Trophoblast cell (in vitro differentiated cells and primary cell): ENCODE measurements around the gene PALLD.

Source experiments
- DNase-seq, 2 donors: peaks; one replicate each; pipeline ENCODE4 v3.0.0-alpha.2; 2016
- H2AFZ ChIP-seq: 2 replicates; pipeline ENCODE4 v1.6.1; 2013; ENCODE audit warnings: low read length, moderate library complexity, mild to moderate bottlenecking; ENCODE audit not compliant: insufficient read depth, poor library complexity
- H2AK5ac ChIP-seq: 2 replicates; pipeline ENCODE4 v1.6.1; 2013; ENCODE audit warnings: mild to moderate bottlenecking, low read length
- H2BK120ac ChIP-seq: 2 replicates; pipeline ENCODE4 v1.6.1; 2013; ENCODE audit warnings: low read length, mild to moderate bottlenecking, moderate library complexity; ENCODE audit not compliant: insufficient read depth, poor library complexity
- H2BK12ac ChIP-seq: 2 replicates; pipeline ENCODE4 v1.6.1; 2013; ENCODE audit warnings: mild to moderate bottlenecking, low read length, moderate library complexity
- H2BK5ac ChIP-seq: 2 replicates; pipeline ENCODE4 v1.6.1; 2013; ENCODE audit warnings: low read length, low read depth, moderate library complexity, mild to moderate bottlenecking; ENCODE audit not compliant: poor library complexity
- H3K14ac ChIP-seq: 2 replicates; pipeline ENCODE4 v1.6.1; 2013; ENCODE audit warnings: mild to moderate bottlenecking, low read length
- H3K18ac ChIP-seq: 2 replicates; pipeline ENCODE4 v1.6.1; 2013; ENCODE audit warnings: mild to moderate bottlenecking, low read length
- H3K23ac ChIP-seq: 2 replicates; pipeline ENCODE4 v1.6.1; 2013; ENCODE audit warnings: low read length
- H3K27ac ChIP-seq: 2 replicates; pipeline ENCODE4 v1.5.1; 2013; ENCODE audit warnings: low read depth, mild to moderate bottlenecking, inconsistent platforms, low read length, moderate library complexity
- H3K27me3 ChIP-seq: 2 replicates; pipeline ENCODE4 v1.6.1; 2013; ENCODE audit warnings: inconsistent platforms, mild to moderate bottlenecking, low read length, moderate library complexity; ENCODE audit not compliant: insufficient read depth
- H3K36me3 ChIP-seq, 2 experiments: 1 replicate in 1 of 2; 2 replicates in 1 of 2; pipeline ENCODE4 v1.6.1; 2013; ENCODE audit warnings: low read length in 2 of 2, mild to moderate bottlenecking in 2 of 2, moderate library complexity in 1 of 2; ENCODE audit not compliant: insufficient read depth in 2 of 2, control insufficient read depth in 1 of 2
- H3K4ac ChIP-seq: 2 replicates; pipeline ENCODE4 v1.6.1; 2013; ENCODE audit warnings: low read depth, mild to moderate bottlenecking, low read length, moderate library complexity
- H3K4me1 ChIP-seq, 2 experiments: 1 replicate in 1 of 2; 2 replicates in 1 of 2; pipeline ENCODE4 v1.6.1; 2013; ENCODE audit warnings: low read length in 2 of 2, mild to moderate bottlenecking in 2 of 2, moderate library complexity in 1 of 2; ENCODE audit not compliant: insufficient read depth in 2 of 2, control insufficient read depth in 1 of 2
- H3K4me2 ChIP-seq: 2 replicates; pipeline ENCODE4 v1.6.1; 2013; ENCODE audit warnings: inconsistent platforms, mild to moderate bottlenecking, low read length, moderate library complexity
- H3K4me3 ChIP-seq: 2 replicates; pipeline ENCODE4 v1.5.1; 2013; ENCODE audit warnings: mild to moderate bottlenecking, low read depth, low read length, inconsistent platforms
- H3K79me1 ChIP-seq: one replicate; pipeline ENCODE4 v1.6.1; 2013; ENCODE audit warnings: low read length
- H3K79me2 ChIP-seq: 2 replicates; pipeline ENCODE4 v1.6.1; 2013; ENCODE audit warnings: low read length, mild to moderate bottlenecking; ENCODE audit not compliant: control insufficient read depth, insufficient read depth, poor library complexity
- H3K9ac ChIP-seq: 2 replicates; pipeline ENCODE4 v1.6.1; 2013; ENCODE audit warnings: mild to moderate bottlenecking, low read length
- H3K9me3 ChIP-seq: 2 replicates; pipeline ENCODE4 v1.6.1; 2013; ENCODE audit warnings: low read depth, mild to moderate bottlenecking, control low read depth, inconsistent platforms, low read length; ENCODE audit not compliant: insufficient read depth
- H4K12ac ChIP-seq: 2 replicates; pipeline ENCODE4 v1.6.1; 2013; ENCODE audit warnings: low read depth, mild to moderate bottlenecking, low read length, moderate library complexity
- H4K8ac ChIP-seq: 2 replicates; pipeline ENCODE4 v1.6.1; 2013; ENCODE audit warnings: low read depth, mild to moderate bottlenecking, low read length, moderate library complexity
- H4K91ac ChIP-seq: one replicate; pipeline ENCODE4 v1.6.1; 2013; ENCODE audit warnings: low read depth, mild to moderate bottlenecking, low read length, moderate library complexity
- WGBS: extraction: QIAGEN DNeasy Blood & Tissue Kit; methylation state at CpG from one replicate; pipeline ENCODE4 v1.1.7; 2013; ENCODE audit warnings: missing lambda C conversion rate; ENCODE audit not compliant: insufficient read length, insufficient coverage; ENCODE audit errors: extremely low coverage; 5-methylcytosine and 5-hydroxymethylcytosine counted together

PALLD gene

GRCh38 chr4:168847771-168848502 lies 351.1 kb downstream of the PALLD start:
- Histone ChIP-seq H2AFZ (no peak overlapping the region), H3K23ac (no peak overlapping the region), H3K4me1 (peaks cover 7 to 15% of the 10 kb centered on the region in 2 experiments), H2BK12ac (no peak overlapping the region), H3K4me3 (no peak overlapping the region), H3K27ac (peak overlapping the region; percentile 86), H4K8ac (no peak overlapping the region), H3K14ac (no peak overlapping the region), H3K9ac (no peak overlapping the region), H2BK120ac (no peak overlapping the region), H3K27me3 (no peaks in the 10 kb centered on the region), H3K36me3 (peaks cover 6 to 14% of the 10 kb centered on the region in 2 experiments), H3K79me2 (peaks cover 11% of the 10 kb centered on the region), H4K91ac (no peak overlapping the region), H3K4ac (no peak overlapping the region), H3K79me1 (peaks cover 6% of the 10 kb centered on the region), H3K18ac (no peak overlapping the region), H4K12ac (no peak overlapping the region), H3K4me2 (peak overlapping the region; percentile 44), H2BK5ac (no peak overlapping the region), H3K9me3 (no peaks in the 10 kb centered on the region), H2AK5ac (no peak overlapping the region)
- WGBS: no CpG with 5 or more reads among the region's 4 CpGs
- DNase-seq: peak in 1 of 2 donors; percentile 51

- no peaks in the 10 kb centered on the region for H3K9me3 ChIP-seq
- H3K4me1 ChIP-seq: peaks cover 4 to 12% of the 10 kb centered on the region in 2 experiments
- H3K4ac ChIP-seq: no peak overlapping the region
- peaks cover 9% of the 10 kb centered on the region for H3K79me2 ChIP-seq
- H2BK12ac ChIP-seq: no peak overlapping the region
- peaks cover 9 to 16% of the 10 kb centered on the region in 2 experiments for H3K36me3 ChIP-seq
- no peak overlapping the region for H3K9ac ChIP-seq
- H3K14ac ChIP-seq: no peak overlapping the region
- WGBS: no CpG with 5 or more reads among the region's 10 CpGs
- H2BK5ac ChIP-seq: no peak overlapping the region
- H3K4me3 ChIP-seq: no peak overlapping the region
- H3K79me1 ChIP-seq: peaks cover 6% of the 10 kb centered on the region
- no peak overlapping the region for H3K18ac ChIP-seq
- H3K4me2 ChIP-seq: peak overlapping the region; percentile 37
- no peaks in the 10 kb centered on the region for H3K27me3 ChIP-seq
- no peak overlapping the region for H4K8ac ChIP-seq
- no peak overlapping the region for H4K12ac ChIP-seq
- no peak overlapping the region for H4K91ac ChIP-seq
- H2BK120ac ChIP-seq: no peak overlapping the region
- H2AK5ac ChIP-seq: no peak overlapping the region
- peak; percentile 73 to 94 for DNase-seq
- H3K27ac ChIP-seq: peak overlapping the region; percentile 86
- H2AFZ ChIP-seq: no peak overlapping the region
- H3K23ac ChIP-seq: no peak overlapping the region
Measured at GRCh38 chr4:168849030-168849675, 352.3 kb downstream of the PALLD start.

- no peak overlapping the region for H2BK120ac ChIP-seq
- no CpG with 5 or more reads among the region's 3 CpGs for WGBS
- no peak overlapping the region for H4K8ac ChIP-seq
- H3K9ac ChIP-seq: no peak overlapping the region
- peak overlapping the region; percentile 9 for H2BK5ac ChIP-seq
- H3K14ac ChIP-seq: no peak overlapping the region
- no peak overlapping the region for H3K4me3 ChIP-seq
- no peaks in the 10 kb centered on the region for H3K27me3 ChIP-seq
- H3K36me3 ChIP-seq: peaks cover 10 to 21% of the 10 kb centered on the region in 2 experiments
- no peaks in the 10 kb centered on the region for H3K9me3 ChIP-seq
- no peak overlapping the region for H4K12ac ChIP-seq
- no peak overlapping the region for H3K4ac ChIP-seq
- H2AFZ ChIP-seq: no peak overlapping the region
- H3K27ac ChIP-seq: peak overlapping the region; percentile 23
- DNase-seq: no peak
- H3K18ac ChIP-seq: no peak overlapping the region
- H3K4me1 ChIP-seq: peaks cover 4 to 10% of the 10 kb centered on the region in 2 experiments
- peaks cover 6% of the 10 kb centered on the region for H3K79me1 ChIP-seq
- H3K79me2 ChIP-seq: peaks cover 8% of the 10 kb centered on the region
- H2BK12ac ChIP-seq: no peak overlapping the region
- H3K23ac ChIP-seq: no peak overlapping the region
- no peak overlapping the region for H4K91ac ChIP-seq
- H2AK5ac ChIP-seq: no peak overlapping the region
- H3K4me2 ChIP-seq: no peak overlapping the region
Measured at GRCh38 chr4:168849997-168850396, 353.1 kb downstream of the PALLD start.

GRCh38 chr4:168852387-168852786 lies 355.5 kb downstream of the PALLD start:
- no CpG with 5 or more reads among the region's 3 CpGs for WGBS
- peaks cover 7% of the 10 kb centered on the region for H3K79me2 ChIP-seq
- H2BK120ac ChIP-seq: no peak overlapping the region
- peaks cover 6% of the 10 kb centered on the region for H3K79me1 ChIP-seq
- peaks cover 4 to 13% of the 10 kb centered on the region in 2 experiments for H3K4me1 ChIP-seq
- no peak overlapping the region for H3K27ac ChIP-seq
- peak overlapping the region; percentile 64 for H3K4ac ChIP-seq
- no peaks in the 10 kb centered on the region for H3K9me3 ChIP-seq
- H3K4me2 ChIP-seq: no peak overlapping the region
- no peak for DNase-seq
- no peak overlapping the region for H3K4me3 ChIP-seq
- no peak overlapping the region for H2BK12ac ChIP-seq
- H2BK5ac ChIP-seq: no peak overlapping the region
- no peaks in the 10 kb centered on the region for H3K27me3 ChIP-seq
- peaks cover 12 to 30% of the 10 kb centered on the region in 2 experiments for H3K36me3 ChIP-seq
- no peak overlapping the region for H4K8ac ChIP-seq
- no peak overlapping the region for H3K23ac ChIP-seq
- no peak overlapping the region for H3K18ac ChIP-seq
- H4K91ac ChIP-seq: no peak overlapping the region
- no peak overlapping the region for H3K9ac ChIP-seq
- H4K12ac ChIP-seq: no peak overlapping the region
- no peak overlapping the region for H2AK5ac ChIP-seq
- H3K14ac ChIP-seq: no peak overlapping the region
- no peak overlapping the region for H2AFZ ChIP-seq
